Trophoblast cell (in vitro differentiated cells and primary cell): Measurements from ENCODE around the gene ARPP21.

Experiments
- DNase-seq, 2 donors: peaks; one replicate each; pipeline ENCODE4 v3.0.0-alpha.2; 2016
- H2AFZ ChIP-seq: 2 replicates; pipeline ENCODE4 v1.6.1; 2013; ENCODE audit warnings: low read length, moderate library complexity, mild to moderate bottlenecking; ENCODE audit not compliant: insufficient read depth, poor library complexity
- H2AK5ac ChIP-seq: 2 replicates; pipeline ENCODE4 v1.6.1; 2013; ENCODE audit warnings: mild to moderate bottlenecking, low read length
- H2BK120ac ChIP-seq: 2 replicates; pipeline ENCODE4 v1.6.1; 2013; ENCODE audit warnings: low read length, mild to moderate bottlenecking, moderate library complexity; ENCODE audit not compliant: insufficient read depth, poor library complexity
- H2BK12ac ChIP-seq: 2 replicates; pipeline ENCODE4 v1.6.1; 2013; ENCODE audit warnings: mild to moderate bottlenecking, low read length, moderate library complexity
- H2BK5ac ChIP-seq: 2 replicates; pipeline ENCODE4 v1.6.1; 2013; ENCODE audit warnings: low read length, low read depth, moderate library complexity, mild to moderate bottlenecking; ENCODE audit not compliant: poor library complexity
- H3K14ac ChIP-seq: 2 replicates; pipeline ENCODE4 v1.6.1; 2013; ENCODE audit warnings: mild to moderate bottlenecking, low read length
- H3K18ac ChIP-seq: 2 replicates; pipeline ENCODE4 v1.6.1; 2013; ENCODE audit warnings: mild to moderate bottlenecking, low read length
- H3K23ac ChIP-seq: 2 replicates; pipeline ENCODE4 v1.6.1; 2013; ENCODE audit warnings: low read length
- H3K27ac ChIP-seq: 2 replicates; pipeline ENCODE4 v1.5.1; 2013; ENCODE audit warnings: low read depth, mild to moderate bottlenecking, inconsistent platforms, low read length, moderate library complexity
- H3K27me3 ChIP-seq: 2 replicates; pipeline ENCODE4 v1.6.1; 2013; ENCODE audit warnings: inconsistent platforms, mild to moderate bottlenecking, low read length, moderate library complexity; ENCODE audit not compliant: insufficient read depth
- H3K36me3 ChIP-seq, 2 experiments: 1 replicate in 1 of 2; 2 replicates in 1 of 2; pipeline ENCODE4 v1.6.1; 2013; ENCODE audit warnings: low read length in 2 of 2, mild to moderate bottlenecking in 2 of 2, moderate library complexity in 1 of 2; ENCODE audit not compliant: insufficient read depth in 2 of 2, control insufficient read depth in 1 of 2
- H3K4ac ChIP-seq: 2 replicates; pipeline ENCODE4 v1.6.1; 2013; ENCODE audit warnings: low read depth, mild to moderate bottlenecking, low read length, moderate library complexity
- H3K4me1 ChIP-seq, 2 experiments: 1 replicate in 1 of 2; 2 replicates in 1 of 2; pipeline ENCODE4 v1.6.1; 2013; ENCODE audit warnings: low read length in 2 of 2, mild to moderate bottlenecking in 2 of 2, moderate library complexity in 1 of 2; ENCODE audit not compliant: insufficient read depth in 2 of 2, control insufficient read depth in 1 of 2
- H3K4me2 ChIP-seq: 2 replicates; pipeline ENCODE4 v1.6.1; 2013; ENCODE audit warnings: inconsistent platforms, mild to moderate bottlenecking, low read length, moderate library complexity
- H3K4me3 ChIP-seq: 2 replicates; pipeline ENCODE4 v1.5.1; 2013; ENCODE audit warnings: mild to moderate bottlenecking, low read depth, low read length, inconsistent platforms
- H3K79me1 ChIP-seq: one replicate; pipeline ENCODE4 v1.6.1; 2013; ENCODE audit warnings: low read length
- H3K79me2 ChIP-seq: 2 replicates; pipeline ENCODE4 v1.6.1; 2013; ENCODE audit warnings: low read length, mild to moderate bottlenecking; ENCODE audit not compliant: control insufficient read depth, insufficient read depth, poor library complexity
- H3K9ac ChIP-seq: 2 replicates; pipeline ENCODE4 v1.6.1; 2013; ENCODE audit warnings: mild to moderate bottlenecking, low read length
- H3K9me3 ChIP-seq: 2 replicates; pipeline ENCODE4 v1.6.1; 2013; ENCODE audit warnings: low read depth, mild to moderate bottlenecking, control low read depth, inconsistent platforms, low read length; ENCODE audit not compliant: insufficient read depth
- H4K12ac ChIP-seq: 2 replicates; pipeline ENCODE4 v1.6.1; 2013; ENCODE audit warnings: low read depth, mild to moderate bottlenecking, low read length, moderate library complexity
- H4K8ac ChIP-seq: 2 replicates; pipeline ENCODE4 v1.6.1; 2013; ENCODE audit warnings: low read depth, mild to moderate bottlenecking, low read length, moderate library complexity
- H4K91ac ChIP-seq: one replicate; pipeline ENCODE4 v1.6.1; 2013; ENCODE audit warnings: low read depth, mild to moderate bottlenecking, low read length, moderate library complexity
- WGBS: extraction: QIAGEN DNeasy Blood & Tissue Kit; methylation state at CpG from one replicate; pipeline ENCODE4 v1.1.7; 2013; ENCODE audit warnings: missing lambda C conversion rate; ENCODE audit not compliant: insufficient read length, insufficient coverage; ENCODE audit errors: extremely low coverage; 5-methylcytosine and 5-hydroxymethylcytosine counted together

ARPP21 gene

GRCh38 chr3:35651851-35652250 lies 12.5 kb downstream of the ARPP21 start:
- no peaks in the 10 kb centered on the region for H3K9me3 ChIP-seq

GRCh38 chr3:35653347-35653746 lies 14.0 kb downstream of the ARPP21 start:
- Histone ChIP-seq H3K4ac (no peak overlapping the region), H3K27ac (no peak overlapping the region), H2BK120ac (no peak overlapping the region), H2AK5ac (no peak overlapping the region), H3K27me3 (no peaks in the 10 kb centered on the region), H2AFZ (no peak overlapping the region), H3K4me3 (no peak overlapping the region), H3K18ac (no peak overlapping the region), H3K4me2 (no peak overlapping the region), H3K79me1 (no peaks in the 10 kb centered on the region), H3K23ac (no peak overlapping the region), H4K12ac (no peak overlapping the region), H4K8ac (no peak overlapping the region), H2BK5ac (no peak overlapping the region), H3K36me3 (no peaks in the 10 kb centered on the region), H4K91ac (no peak overlapping the region), H3K79me2 (no peaks in the 10 kb centered on the region), H3K14ac (no peak overlapping the region), H2BK12ac (no peak overlapping the region), H3K9me3 (no peaks in the 10 kb centered on the region), H3K9ac (no peak overlapping the region), H3K4me1 (no peaks in the 10 kb centered on the region)
- no CpG with 5 or more reads among the region's 7 CpGs for WGBS
- no peak for DNase-seq

More at GRCh38 chr3:35651851-35652250, 12.5 kb downstream of the ARPP21 start:
- no peak overlapping the region for H3K23ac ChIP-seq
- no peak overlapping the region for H2BK120ac ChIP-seq
- no peak overlapping the region for H4K12ac ChIP-seq
- no peak overlapping the region for H2AK5ac ChIP-seq
- no peak overlapping the region for H2AFZ ChIP-seq
- H4K91ac ChIP-seq = no peak overlapping the region
- no peak overlapping the region for H2BK5ac ChIP-seq
- H3K79me1 ChIP-seq = no peaks in the 10 kb centered on the region
- DNase-seq = no peak
- no peaks in the 10 kb centered on the region for H3K27me3 ChIP-seq
- H3K4ac ChIP-seq = no peak overlapping the region
- no CpG with 5 or more reads among the region's 1 CpG for WGBS
- no peak overlapping the region for H3K4me2 ChIP-seq
- H3K79me2 ChIP-seq = no peaks in the 10 kb centered on the region
- H3K18ac ChIP-seq = no peak overlapping the region
- no peak overlapping the region for H3K4me3 ChIP-seq
- no peak overlapping the region for H4K8ac ChIP-seq
- no peak overlapping the region for H3K9ac ChIP-seq
- H3K36me3 ChIP-seq = no peaks in the 10 kb centered on the region
- H2BK12ac ChIP-seq = no peak overlapping the region
- H3K14ac ChIP-seq = no peak overlapping the region
- H3K4me1 ChIP-seq = no peaks in the 10 kb centered on the region
- no peak overlapping the region for H3K27ac ChIP-seq

GRCh38 chr3:35654476-35654875 lies 15.2 kb downstream of the ARPP21 start:
- Histone ChIP-seq H2BK5ac (no peak overlapping the region), H2AK5ac (no peak overlapping the region), H3K9ac (no peak overlapping the region), H3K4me3 (no peak overlapping the region), H3K18ac (no peak overlapping the region), H3K79me1 (no peaks in the 10 kb centered on the region), H3K27ac (no peak overlapping the region), H4K12ac (no peak overlapping the region), H4K91ac (no peak overlapping the region), H3K36me3 (no peaks in the 10 kb centered on the region), H3K79me2 (no peaks in the 10 kb centered on the region), H2AFZ (no peak overlapping the region), H3K4me2 (no peak overlapping the region), H3K4me1 (no peaks in the 10 kb centered on the region), H4K8ac (no peak overlapping the region), H3K27me3 (no peaks in the 10 kb centered on the region), H3K14ac (no peak overlapping the region), H3K9me3 (no peaks in the 10 kb centered on the region), H3K23ac (no peak overlapping the region), H3K4ac (no peak overlapping the region), H2BK12ac (no peak overlapping the region), H2BK120ac (no peak overlapping the region)
- no CpG with 5 or more reads among the region's 5 CpGs for WGBS
- no peak for DNase-seq

GRCh38 chr3:35658686-35659085 lies 19.4 kb downstream of the ARPP21 start:
- no peak overlapping the region for H3K9ac ChIP-seq
- H4K8ac ChIP-seq = no peak overlapping the region
- H2BK12ac ChIP-seq = no peak overlapping the region
- no CpG with 5 or more reads among the region's 1 CpG for WGBS
- H4K91ac ChIP-seq = no peak overlapping the region
- H3K27me3 ChIP-seq = no peaks in the 10 kb centered on the region
- no peak overlapping the region for H3K23ac ChIP-seq
- H3K4me1 ChIP-seq = no peaks in the 10 kb centered on the region
- H3K79me1 ChIP-seq = no peaks in the 10 kb centered on the region
- H4K12ac ChIP-seq = no peak overlapping the region
- H2AK5ac ChIP-seq = no peak overlapping the region
- H3K18ac ChIP-seq = no peak overlapping the region
- no peak overlapping the region for H3K27ac ChIP-seq
- H2BK120ac ChIP-seq = no peak overlapping the region
- H2AFZ ChIP-seq = no peak overlapping the region
- H3K4ac ChIP-seq = no peak overlapping the region
- no peak overlapping the region for H3K14ac ChIP-seq
- H3K4me2 ChIP-seq = no peak overlapping the region
- H3K79me2 ChIP-seq = no peaks in the 10 kb centered on the region
- no peaks in the 10 kb centered on the region for H3K36me3 ChIP-seq
- DNase-seq = no peak
- no peak overlapping the region for H3K4me3 ChIP-seq
- H3K9me3 ChIP-seq = no peaks in the 10 kb centered on the region
- H2BK5ac ChIP-seq = no peak overlapping the region
